Measurements from ENCODE around the gene TPM2.

Gene TPM2

DNA sequence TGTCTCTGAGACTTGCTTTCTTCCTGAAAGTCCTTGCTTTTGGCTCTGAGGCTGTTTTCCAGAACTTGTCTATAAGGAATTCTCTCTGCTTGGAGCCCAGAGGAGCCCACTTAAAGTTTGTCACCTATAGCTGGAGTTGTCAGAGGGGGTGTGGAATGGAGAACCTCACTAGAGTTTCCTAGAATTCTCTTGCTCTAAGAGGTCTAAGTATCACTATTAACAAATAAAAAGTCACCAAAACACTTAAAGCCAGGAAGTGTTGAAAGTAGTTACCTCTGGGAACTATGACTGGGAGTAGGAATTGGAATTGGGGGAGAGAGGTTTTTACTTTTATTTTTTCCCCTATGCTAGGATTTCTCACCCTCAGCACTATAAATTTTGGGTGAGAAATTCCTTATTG lies 54.0 kb downstream of the TPM2 start:
- no peaks in the 10 kb centered on the region for H3K36me3 ChIP-seq (ENCODE audit: insufficient read depth, low read length)
- H3K9ac ChIP-seq (ENCODE audit: low read length): no peak overlapping the region
- H3K27ac ChIP-seq (ENCODE audit: low read depth, low read length): no peak overlapping the region

More for the DNA sequence above, 54.0 kb downstream of the TPM2 start:
- Histone ChIP-seq H3K27me3 (ENCODE audit: control insufficient read depth in 1 of 2, insufficient read depth in 2 of 2, low read length in 2 of 2) (no peaks in the 10 kb centered on the region), H3K4me1 (ENCODE audit: insufficient read depth, low read length) (no peaks in the 10 kb centered on the region), H3K4me3 (ENCODE audit: low read depth in 1 of 2, low read length in 2 of 2) (no peak overlapping the region), H3K9me3 (ENCODE audit: low read length) (no peaks in the 10 kb centered on the region)
